COLO668 (cell line): ENCODE data around the gene IRS4.

Experiments used
- DNase-seq: peaks from one replicate; lab custom pipeline; 2025; ENCODE audit not compliant: unreplicated experiment; lab: John Stamatoyannopoulos, UW

IRS4 gene

GRCh38 chrX:108736509-108737479 is at the start of gene IRS4:
Gene IRS4 (minus strand): TSS chrX:108736563.
- peak; percentile 1 for DNase-seq

GRCh38 chrX:108772549-108772948 is 36.2 kb upstream of the IRS4 start:
- no peak for DNase-seq

GRCh38 chrX:108763559-108763958 is 27.2 kb upstream of the IRS4 start:
- no peak for DNase-seq

GRCh38 chrX:108740299-108740774 is 4.0 kb upstream of the IRS4 start:
- DNase-seq, result no peak

GRCh38 chrX:108737754-108738153 is 1.4 kb upstream of the IRS4 start:
- no peak for DNase-seq

- peak; percentile 18 for DNase-seq
Measured at GRCh38 chrX:108735679-108736508, 469 bp downstream of the IRS4 start.

GRCh38 chrX:108735091-108735678 is 1.2 kb downstream of the IRS4 start:
- DNase-seq, result peak; percentile 25

- DNase-seq, result no peak
Measured at GRCh38 chrX:108734426-108734825, 1.9 kb downstream of the IRS4 start.

- no peak for DNase-seq
Measured at GRCh38 chrX:108732630-108733321, 3.6 kb downstream of the IRS4 start.

- no peak for DNase-seq
Measured at GRCh38 chrX:108731153-108731552, 5.2 kb downstream of the IRS4 start.

- no peak for DNase-seq
Measured at GRCh38 chrX:108726748-108727147, 9.6 kb downstream of the IRS4 start.

GRCh38 chrX:108722561-108722960 is 13.8 kb downstream of the IRS4 start:
- no peak for DNase-seq

- no peak for DNase-seq
Measured at GRCh38 chrX:108712886-108713285, 23.5 kb downstream of the IRS4 start.

GRCh38 chrX:108704839-108705238 is 31.5 kb downstream of the IRS4 start:
- DNase-seq, result no peak

GRCh38 chrX:108702530-108702929 is 33.8 kb downstream of the IRS4 start:
- DNase-seq, result no peak

GRCh38 chrX:108701633-108702032 is 34.7 kb downstream of the IRS4 start:
- no peak for DNase-seq

- no peak for DNase-seq
Measured at GRCh38 chrX:108699368-108699767, 37.0 kb downstream of the IRS4 start.

GRCh38 chrX:108696690-108697089 is 39.7 kb downstream of the IRS4 start:
- DNase-seq, result no peak
